Measurements from ENCODE around the gene DCK. TPM values are rescaled to one million over a fixed set of nuclear protein-coding genes. Genes with fewer than 3 reads are reported as not detected.
"Not testable (repeated sequence)": the region's sequence is repeated elsewhere in the genome, so short reads cannot be mapped to it uniquely, and the experiment has no call there.

The DCK gene
- total and polyA plus RNA-seq, 9 of the 15 experiments (the other 6 are each of a cell fraction or from before 2014, with no cell fraction given): 11.3 to 25.8 (median 19.6) TPM

- TF ChIP-seq TEAD2 (tag; IDR thresholded peaks at IDR 0.05) (no peak), HNRNPUL1 (IDR thresholded peaks at IDR 0.05; ENCODE audit: low read length) (no peak), CTCF (IDR thresholded peaks at IDR 0.05 in 2 of 3, conservative IDR thresholded peaks at IDR 0.05 in 1 of 3; ENCODE audit: insufficient read depth in 2 of 3, low read depth in 1 of 3, low read length in 3 of 3) (peak; percentile 8 to 26 (median 11); a peak in 1 of 6 replicates)
Observed at GRCh38 chr4:71004281-71004851, 10.9 kb downstream of the DCK start (continued).

GRCh38 chr4:71005025-71005424 is 11.6 kb downstream of the DCK start:
- POLR2A ChIA-PET; H3K4me1 ChIP-seq (replicated peaks in 1 of 2; ENCODE audit: control insufficient read depth in 2 of 2, insufficient read depth in 2 of 2, low read length in 2 of 2); BruUV-seq (replicated peaks); H3K9me1 ChIP-seq (ENCODE audit: control insufficient read depth, insufficient read depth, low read length); FAIRE-seq; in situ Hi-C loops (cut with MboI); H3K9me3 ChIP-seq (replicated peaks; ENCODE audit: control insufficient read depth, insufficient read depth, low read depth, low read length); H3K4me2 ChIP-seq (ENCODE audit: insufficient read depth, low read length); H2AFZ ChIP-seq (ENCODE audit: low read depth, low read length); ATAC-seq; H3K9ac ChIP-seq (ENCODE audit: insufficient read depth in 1 of 2, low read depth in 2 of 2, low read length in 2 of 2); H3K4me3 ChIP-seq; H3K27me3 ChIP-seq (ENCODE audit: control insufficient read depth in 2 of 2, insufficient read depth in 2 of 2, low read length in 2 of 2); CTCF ChIA-PET (ENCODE audit: low intra/inter-chr PET ratio); H3K36me3 ChIP-seq (ENCODE audit: control insufficient read depth, insufficient read depth, low read length); DNase-seq (ENCODE audit: extremely low read depth in 1 of 4, low spot score in 3 of 4); H4K20me1 ChIP-seq (replicated peaks; ENCODE audit: control insufficient read depth, insufficient read depth, low read length); H3K27ac ChIP-seq (ENCODE audit: extremely low read depth, low read depth, low read length): not testable (repeated sequence)
- H3K79me2 ChIP-seq (ENCODE audit: control insufficient read depth, insufficient read depth, low read length): peaks cover 15% of the 10 kb centered on the region; the same call in 2 of the 3 replicates
- intact Hi-C loops (cut with micrococcal nuclease): loop anchor here (5.0 kb wide), 2 partner anchors 168 to 353 kb away; partner anchors contain the start of gene GRSF1
- 96% methylated on average over 6 of the region's 6 CpGs for WGBS (ENCODE audit: insufficient coverage, low coverage, missing lambda C conversion rate)
